Mesenchymal stem cell (in vitro differentiated cells and primary cell): ENCODE results near the gene SERPINI1.

Experiments
- DNase-seq: peaks from one replicate; pipeline ENCODE4 v3.0.0-alpha.2; 2013
- H2AFZ ChIP-seq: one replicate; pipeline ENCODE4 v1.6.1; 2013; ENCODE audit warnings: low read depth, mild to moderate bottlenecking, control low read depth, inconsistent platforms, low read length, moderate library complexity
- H2AK5ac ChIP-seq: 2 replicates; pipeline ENCODE4 v1.6.1; 2013; ENCODE audit warnings: low read length, moderate library complexity, mild to moderate bottlenecking, inconsistent platforms; ENCODE audit not compliant: severe bottlenecking
- H2BK120ac ChIP-seq: one replicate; pipeline ENCODE4 v1.6.1; 2013; ENCODE audit warnings: low read depth, mild to moderate bottlenecking, inconsistent platforms, low read length, moderate library complexity
- H2BK12ac ChIP-seq, 2 experiments: one replicate each; pipeline ENCODE4 v1.6.1; 2013; ENCODE audit warnings: inconsistent platforms in 2 of 2, low read length in 2 of 2, mild to moderate bottlenecking in 2 of 2, moderate library complexity in 2 of 2, control low read depth in 1 of 2
- H2BK15ac ChIP-seq: one replicate; pipeline ENCODE4 v1.6.1; 2013; ENCODE audit warnings: mild to moderate bottlenecking, low read depth, inconsistent platforms; ENCODE audit not compliant: poor library complexity, severe bottlenecking
- H2BK5ac ChIP-seq: 2 replicates; pipeline ENCODE4 v1.6.1; 2013; ENCODE audit warnings: low read depth, mild to moderate bottlenecking, low read length, control low read depth, inconsistent platforms; ENCODE audit not compliant: poor library complexity, severe bottlenecking
- H3K14ac ChIP-seq, 2 experiments: one replicate each; pipeline ENCODE4 v1.6.1; 2013; ENCODE audit warnings: inconsistent platforms in 2 of 2, low read length in 2 of 2, control low read depth in 1 of 2, mild to moderate bottlenecking in 1 of 2, moderate library complexity in 1 of 2
- H3K18ac ChIP-seq, 2 experiments: one replicate each; pipeline ENCODE4 v1.6.1; 2013; ENCODE audit warnings: inconsistent platforms in 2 of 2, low read length in 2 of 2, control low read depth in 1 of 2, low read depth in 1 of 2, mild to moderate bottlenecking in 1 of 2
- H3K23ac ChIP-seq, 2 experiments: one replicate each; pipeline ENCODE4 v1.6.1; 2013; ENCODE audit warnings: inconsistent platforms in 2 of 2, low read length in 2 of 2, mild to moderate bottlenecking in 2 of 2, moderate library complexity in 2 of 2, control low read depth in 1 of 2
- H3K27ac ChIP-seq: 2 replicates; pipeline ENCODE4 v1.5.1; 2013; ENCODE audit warnings: mild to moderate bottlenecking, moderate library complexity, low read length, control low read depth, inconsistent platforms; ENCODE audit not compliant: poor library complexity, severe bottlenecking
- H3K27me3 ChIP-seq, 2 experiments: 2 replicates each; pipeline versions ENCODE4 v1.6.1 to v1.7.0; 2013; ENCODE audit warnings: low read length in 2 of 2, mild to moderate bottlenecking in 2 of 2, moderate library complexity in 2 of 2, control low read depth in 1 of 2, inconsistent platforms in 1 of 2; ENCODE audit not compliant: control insufficient read depth in 1 of 2, insufficient read depth in 1 of 2
- H3K36me3 ChIP-seq, 2 experiments: 2 replicates each; pipeline versions ENCODE4 v1.6.1 to v1.7.0; 2013; ENCODE audit warnings: low read length in 2 of 2, control low read depth in 1 of 2, inconsistent platforms in 1 of 2, low read depth in 1 of 2, mild to moderate bottlenecking in 1 of 2; ENCODE audit not compliant: insufficient read depth in 2 of 2, control insufficient read depth in 1 of 2
- H3K4ac ChIP-seq, 2 experiments: one replicate each; pipeline ENCODE4 v1.6.1; 2013; ENCODE audit warnings: inconsistent platforms in 2 of 2, low read length in 2 of 2, mild to moderate bottlenecking in 2 of 2, moderate library complexity in 2 of 2, control low read depth in 1 of 2, low read depth in 1 of 2
- H3K4me1 ChIP-seq: 2 replicates; pipeline ENCODE4 v1.6.1; 2013; ENCODE audit warnings: low read depth, low read length, control low read depth; ENCODE audit not compliant: control insufficient read depth, insufficient read depth
- H3K4me2 ChIP-seq: 2 replicates; pipeline ENCODE4 v1.6.1; 2013; ENCODE audit warnings: low read length, mild to moderate bottlenecking, inconsistent platforms; ENCODE audit not compliant: poor library complexity, severe bottlenecking
- H3K4me3 ChIP-seq, 2 experiments: 2 replicates each; pipeline versions ENCODE4 v1.5.1 to v1.7.0; 2013; ENCODE audit warnings: low read length in 2 of 2, mild to moderate bottlenecking in 2 of 2, control low read depth in 1 of 2, low read depth in 1 of 2; ENCODE audit not compliant: insufficient read depth in 1 of 2
- H3K79me1 ChIP-seq: replicated peaks from 2 replicates; pipeline ENCODE4 v1.6.1; 2013; ENCODE audit warnings: mild to moderate bottlenecking, control low read depth, low read length, inconsistent platforms; ENCODE audit not compliant: poor library complexity, severe bottlenecking
- H3K9ac ChIP-seq: 2 replicates; pipeline ENCODE4 v1.7.0; 2013; ENCODE audit warnings: mild to moderate bottlenecking, low read length, moderate library complexity
- H3K9me3 ChIP-seq: 2 replicates; pipeline ENCODE4 v1.7.0; 2013; ENCODE audit warnings: mild to moderate bottlenecking, low read length; ENCODE audit not compliant: control insufficient read depth
- H4K8ac ChIP-seq: one replicate; pipeline ENCODE4 v1.6.1; 2013; ENCODE audit warnings: inconsistent platforms, mild to moderate bottlenecking, low read length, moderate library complexity
- H4K91ac ChIP-seq: one replicate; pipeline ENCODE4 v1.6.1; 2013; ENCODE audit warnings: mild to moderate bottlenecking, low read length, inconsistent platforms
- WGBS: methylation state at CpG from one replicate; pipeline ENCODE4 v1.1.7; 2013; ENCODE audit warnings: mixed read lengths; 5-methylcytosine and 5-hydroxymethylcytosine counted together

SERPINI1 gene

GRCh38 chr3:167718582-167718981, 16.9 kb upstream of the SERPINI1 start:
- Histone ChIP-seq H3K9ac (no peak overlapping the region), H3K18ac (no peak overlapping the region), H2AFZ (no peak overlapping the region), H3K36me3 (peaks cover 0 to 53% of the 10 kb centered on the region in 2 experiments), H3K79me1 (peaks cover 8% of the 10 kb centered on the region), H3K4me2 (no peak overlapping the region), H3K4me3 (no peak overlapping the region), H2BK15ac (no peak overlapping the region), H4K91ac (no peak overlapping the region), H2AK5ac (no peak overlapping the region), H3K4ac (no peak overlapping the region), H3K14ac (no peak overlapping the region), H3K4me1 (no peaks in the 10 kb centered on the region), H3K27me3 (no peaks in the 10 kb centered on the region), H2BK12ac (no peak overlapping the region), H2BK120ac (no peak overlapping the region), H3K27ac (no peak overlapping the region), H4K8ac (no peak overlapping the region), H3K9me3 (no peaks in the 10 kb centered on the region), H3K23ac (no peak overlapping the region), H2BK5ac (no peak overlapping the region)
- DNase-seq, result no peak
- no CpG with 5 or more reads among the region's 1 CpG for WGBS

- no peak overlapping the region for H2AK5ac ChIP-seq
- no peak overlapping the region for H2AFZ ChIP-seq
- no peak overlapping the region for H3K4me2 ChIP-seq
- DNase-seq, result no peak
- WGBS, result 98% methylated on average over 3 of the region's 4 CpGs
- no peak overlapping the region for H3K23ac ChIP-seq
- H2BK5ac ChIP-seq, result no peak overlapping the region
- no peak overlapping the region for H3K18ac ChIP-seq
- H4K91ac ChIP-seq, result no peak overlapping the region
- H3K9ac ChIP-seq, result no peak overlapping the region
- H3K27ac ChIP-seq, result no peak overlapping the region
- H3K79me1 ChIP-seq, result peaks cover 7% of the 10 kb centered on the region
- H3K27me3 ChIP-seq, result no peaks in the 10 kb centered on the region
- no peak overlapping the region for H2BK12ac ChIP-seq
- H3K36me3 ChIP-seq, result peaks cover 0 to 29% of the 10 kb centered on the region in 2 experiments
- H2BK120ac ChIP-seq, result no peak overlapping the region
- no peak overlapping the region for H3K4ac ChIP-seq
- no peak overlapping the region for H3K14ac ChIP-seq
- no peaks in the 10 kb centered on the region for H3K4me1 ChIP-seq
- H3K9me3 ChIP-seq, result no peaks in the 10 kb centered on the region
- H3K4me3 ChIP-seq, result no peak overlapping the region
- H4K8ac ChIP-seq, result no peak overlapping the region
- H2BK15ac ChIP-seq, result no peak overlapping the region
Measured at GRCh38 chr3:167723025-167723512, 12.5 kb upstream of the SERPINI1 start.

GRCh38 chr3:167723872-167724271, 11.6 kb upstream of the SERPINI1 start:
- Histone ChIP-seq H3K27me3 (no peaks in the 10 kb centered on the region), H3K23ac (no peak overlapping the region), H2BK12ac (no peak overlapping the region), H3K27ac (no peak overlapping the region), H4K8ac (no peak overlapping the region), H2AFZ (no peak overlapping the region), H3K79me1 (peaks cover 1% of the 10 kb centered on the region), H2BK120ac (no peak overlapping the region), H3K36me3 (peaks cover 0 to 21% of the 10 kb centered on the region in 2 experiments), H3K4ac (no peak overlapping the region), H2AK5ac (no peak overlapping the region), H3K14ac (no peak overlapping the region), H3K4me2 (no peak overlapping the region), H3K9ac (no peak overlapping the region), H2BK15ac (no peak overlapping the region), H4K91ac (no peak overlapping the region), H3K4me3 (no peak overlapping the region), H3K4me1 (no peaks in the 10 kb centered on the region), H2BK5ac (no peak overlapping the region), H3K9me3 (no peaks in the 10 kb centered on the region), H3K18ac (no peak overlapping the region)
- WGBS, result 92% methylated on average over 3 of the region's 3 CpGs
- no peak for DNase-seq

- H3K4ac ChIP-seq, result no peak overlapping the region
- no peaks in the 10 kb centered on the region for H3K79me1 ChIP-seq
- no peak overlapping the region for H2AFZ ChIP-seq
- no peaks in the 10 kb centered on the region for H3K4me1 ChIP-seq
- H3K14ac ChIP-seq, result no peak overlapping the region
- H2BK12ac ChIP-seq, result no peak overlapping the region
- no peak overlapping the region for H4K91ac ChIP-seq
- no peaks in the 10 kb centered on the region for H3K9me3 ChIP-seq
- no peak overlapping the region for H4K8ac ChIP-seq
- H2AK5ac ChIP-seq, result no peak overlapping the region
- H3K4me2 ChIP-seq, result no peak overlapping the region
- no peak overlapping the region for H2BK15ac ChIP-seq
- no peaks in the 10 kb centered on the region for H3K27me3 ChIP-seq
- no peak overlapping the region for H3K27ac ChIP-seq
- DNase-seq, result peak; percentile 58
- no peak overlapping the region for H3K4me3 ChIP-seq
- H3K36me3 ChIP-seq, result peaks cover 0 to 1% of the 10 kb centered on the region in 2 experiments
- H3K9ac ChIP-seq, result no peak overlapping the region
- H3K18ac ChIP-seq, result no peak overlapping the region
- H2BK120ac ChIP-seq, result no peak overlapping the region
- no peak overlapping the region for H3K23ac ChIP-seq
- no peak overlapping the region for H2BK5ac ChIP-seq
- no CpG with 5 or more reads among the region's 3 CpGs for WGBS
Measured at GRCh38 chr3:167728176-167728575, 7.3 kb upstream of the SERPINI1 start.
